Measurements from ENCODE around the gene CCNF.
A peak's percentile ranks its signal among the peaks of the same experiment; 100 is the strongest.

The CCNF gene

GRCh38 chr16:2484898-2485508 lies 55.8 kb downstream of the CCNF start:
- H3K4me2 ChIP-seq (ENCODE audit: low read length) = no peak overlapping the region
- H3K9me3 ChIP-seq (replicated peaks; ENCODE audit: low read length) = no peaks in the 10 kb centered on the region
- H3K27me3 ChIP-seq (ENCODE audit: control insufficient read depth, insufficient read depth, low read length) = no peaks in the 10 kb centered on the region
- no peak overlapping the region for H3K9ac ChIP-seq (ENCODE audit: low read depth, low read length)
- no peaks in the 10 kb centered on the region for H3K36me3 ChIP-seq (ENCODE audit: insufficient read depth, low read length)
- H3K4me1 ChIP-seq (ENCODE audit: control insufficient read depth, insufficient read depth, low read length) = peaks cover 30% of the 10 kb centered on the region
- no peak overlapping the region for H3K4me3 ChIP-seq (ENCODE audit: low read length)

- no peaks in the 10 kb centered on the region for H3K36me3 ChIP-seq (ENCODE audit: insufficient read depth, low read length)
- no peak overlapping the region for H3K4me3 ChIP-seq (ENCODE audit: low read length)
- no peaks in the 10 kb centered on the region for H3K27me3 ChIP-seq (ENCODE audit: control insufficient read depth, insufficient read depth, low read length)
- no peak overlapping the region for H3K4me2 ChIP-seq (ENCODE audit: low read length)
- H3K9me3 ChIP-seq (replicated peaks; ENCODE audit: low read length) = no peaks in the 10 kb centered on the region
- peaks cover 30% of the 10 kb centered on the region for H3K4me1 ChIP-seq (ENCODE audit: control insufficient read depth, insufficient read depth, low read length)
- no peak overlapping the region for H3K9ac ChIP-seq (ENCODE audit: low read depth, low read length)
Measured at GRCh38 chr16:2485811-2486507, 56.7 kb downstream of the CCNF start.

DNA sequence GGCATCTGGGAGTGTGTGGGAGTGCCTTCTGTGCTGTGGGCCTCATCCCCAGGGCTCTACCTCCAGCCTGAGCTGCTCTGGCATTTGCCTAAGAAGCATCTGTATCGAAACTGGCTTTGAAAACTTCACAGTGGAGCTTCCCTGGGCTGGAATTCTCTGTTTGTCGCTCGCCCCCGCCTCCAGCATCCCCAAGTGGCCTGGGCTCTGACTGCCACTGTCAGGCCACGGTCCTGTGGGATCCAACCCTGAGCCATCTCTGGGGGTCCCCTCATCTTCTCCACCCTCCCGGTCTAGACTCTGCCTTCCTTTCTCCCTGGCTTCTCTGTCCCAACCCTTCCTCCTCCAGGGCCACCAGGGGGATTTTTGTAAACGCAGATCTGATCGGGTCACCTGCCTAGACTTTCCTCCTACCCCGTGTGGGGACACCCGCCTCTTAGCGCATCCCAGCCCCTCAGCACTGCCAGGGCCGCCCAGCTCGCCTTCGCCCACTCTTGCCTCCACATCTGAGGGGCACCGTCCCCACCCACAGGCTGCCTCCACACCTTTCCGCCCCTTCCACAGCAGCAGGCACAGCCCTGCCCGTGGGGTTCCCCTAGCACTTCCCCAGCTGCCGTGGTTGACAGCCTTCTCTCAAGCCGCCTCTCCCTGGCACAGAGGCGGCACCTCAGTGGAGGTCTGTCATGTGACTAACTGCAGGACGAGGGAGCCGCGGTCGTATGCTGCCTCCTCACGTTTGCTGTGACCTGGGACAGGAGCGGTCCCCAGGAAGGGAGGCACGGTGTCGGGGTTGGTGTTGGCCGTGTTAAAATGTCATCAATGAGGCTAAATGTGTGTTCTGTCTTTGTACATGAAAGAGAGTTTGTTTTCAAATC lies 57.6 kb downstream of the CCNF start:
- Histone ChIP-seq H3K27me3 (ENCODE audit: control insufficient read depth, insufficient read depth, low read length) (no peaks in the 10 kb centered on the region), H3K4me1 (ENCODE audit: control insufficient read depth, insufficient read depth, low read length) (peaks cover 30% of the 10 kb centered on the region), H3K4me3 (ENCODE audit: low read length) (no peak overlapping the region), H3K4me2 (ENCODE audit: low read length) (peak overlapping the region; percentile 10), H3K9ac (ENCODE audit: low read depth, low read length) (no peak overlapping the region), H3K9me3 (replicated peaks; ENCODE audit: low read length) (no peaks in the 10 kb centered on the region), H3K36me3 (ENCODE audit: insufficient read depth, low read length) (no peaks in the 10 kb centered on the region)

GRCh38 chr16:2487517-2487842 lies 58.2 kb downstream of the CCNF start:
- H3K27me3 ChIP-seq (ENCODE audit: control insufficient read depth, insufficient read depth, low read length) = no peaks in the 10 kb centered on the region
- H3K36me3 ChIP-seq (ENCODE audit: insufficient read depth, low read length) = no peaks in the 10 kb centered on the region
- H3K4me3 ChIP-seq (ENCODE audit: low read length) = no peak overlapping the region
- no peak overlapping the region for H3K9ac ChIP-seq (ENCODE audit: low read depth, low read length)
- H3K4me2 ChIP-seq (ENCODE audit: low read length) = peak overlapping the region; percentile 10
- no peaks in the 10 kb centered on the region for H3K9me3 ChIP-seq (replicated peaks; ENCODE audit: low read length)
- H3K4me1 ChIP-seq (ENCODE audit: control insufficient read depth, insufficient read depth, low read length) = peaks cover 24% of the 10 kb centered on the region

- peaks cover 19% of the 10 kb centered on the region for H3K4me1 ChIP-seq (ENCODE audit: control insufficient read depth, insufficient read depth, low read length)
- no peak overlapping the region for H3K9ac ChIP-seq (ENCODE audit: low read depth, low read length)
- no peaks in the 10 kb centered on the region for H3K9me3 ChIP-seq (replicated peaks; ENCODE audit: low read length)
- no peaks in the 10 kb centered on the region for H3K27me3 ChIP-seq (ENCODE audit: control insufficient read depth, insufficient read depth, low read length)
- no peak overlapping the region for H3K4me2 ChIP-seq (ENCODE audit: low read length)
- no peaks in the 10 kb centered on the region for H3K36me3 ChIP-seq (ENCODE audit: insufficient read depth, low read length)
- H3K4me3 ChIP-seq (ENCODE audit: low read length) = no peak overlapping the region
Measured at GRCh38 chr16:2487903-2488531, 58.8 kb downstream of the CCNF start.

- no peak overlapping the region for H3K4me3 ChIP-seq (ENCODE audit: low read length)
- no peaks in the 10 kb centered on the region for H3K36me3 ChIP-seq (ENCODE audit: insufficient read depth, low read length)
- H3K27me3 ChIP-seq (ENCODE audit: control insufficient read depth, insufficient read depth, low read length) = no peaks in the 10 kb centered on the region
- H3K9ac ChIP-seq (ENCODE audit: low read depth, low read length) = no peak overlapping the region
- peaks cover 9% of the 10 kb centered on the region for H3K4me1 ChIP-seq (ENCODE audit: control insufficient read depth, insufficient read depth, low read length)
- no peak overlapping the region for H3K4me2 ChIP-seq (ENCODE audit: low read length)
- H3K9me3 ChIP-seq (replicated peaks; ENCODE audit: low read length) = no peaks in the 10 kb centered on the region
Measured at GRCh38 chr16:2489581-2489980, 60.3 kb downstream of the CCNF start.

- no peaks in the 10 kb centered on the region for H3K36me3 ChIP-seq (ENCODE audit: insufficient read depth, low read length)
- H3K4me1 ChIP-seq (ENCODE audit: control insufficient read depth, insufficient read depth, low read length) = peaks cover 9% of the 10 kb centered on the region
- no peaks in the 10 kb centered on the region for H3K9me3 ChIP-seq (replicated peaks; ENCODE audit: low read length)
- H3K4me3 ChIP-seq (ENCODE audit: low read length) = no peak overlapping the region
- H3K27me3 ChIP-seq (ENCODE audit: control insufficient read depth, insufficient read depth, low read length) = no peaks in the 10 kb centered on the region
- H3K4me2 ChIP-seq (ENCODE audit: low read length) = no peak overlapping the region
- no peak overlapping the region for H3K9ac ChIP-seq (ENCODE audit: low read depth, low read length)
Measured at GRCh38 chr16:2490190-2491105, 61.2 kb downstream of the CCNF start.

DNA sequence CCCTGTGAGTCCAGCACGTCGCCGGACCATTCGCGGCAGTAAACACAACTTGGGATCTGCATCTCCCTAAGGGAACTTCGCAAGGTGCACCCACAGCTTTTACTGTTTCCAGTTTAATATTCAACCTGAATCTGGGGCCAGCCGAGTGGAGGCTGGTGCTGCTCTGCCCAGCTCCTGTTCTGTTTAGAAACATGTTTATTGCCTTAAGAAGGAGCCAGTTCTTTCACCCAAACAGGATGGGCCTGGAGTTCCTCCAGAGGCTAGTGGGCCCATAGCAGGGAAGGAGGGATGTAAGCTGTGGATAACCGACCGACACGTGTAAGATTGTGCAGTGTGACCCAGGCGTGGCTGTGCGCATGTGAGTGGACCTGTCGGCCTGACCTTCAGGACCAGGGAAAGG lies 63.0 kb downstream of the CCNF start:
- Histone ChIP-seq H3K4me1 (ENCODE audit: control insufficient read depth, insufficient read depth, low read length) (peaks cover 9% of the 10 kb centered on the region), H3K4me2 (ENCODE audit: low read length) (no peak overlapping the region), H3K36me3 (ENCODE audit: insufficient read depth, low read length) (peaks cover 9% of the 10 kb centered on the region), H3K4me3 (ENCODE audit: low read length) (no peak overlapping the region), H3K27me3 (ENCODE audit: control insufficient read depth, insufficient read depth, low read length) (no peaks in the 10 kb centered on the region), H3K9ac (ENCODE audit: low read depth, low read length) (no peak overlapping the region), H3K9me3 (replicated peaks; ENCODE audit: low read length) (no peaks in the 10 kb centered on the region)

- H3K4me1 ChIP-seq (ENCODE audit: control insufficient read depth, insufficient read depth, low read length) = peaks cover 11% of the 10 kb centered on the region
Measured at GRCh38 chr16:2493605-2494004, 64.4 kb downstream of the CCNF start.

GRCh38 chr16:2494616-2495015 lies 65.4 kb downstream of the CCNF start:
- Histone ChIP-seq H3K27me3 (ENCODE audit: control insufficient read depth, insufficient read depth, low read length) (no peaks in the 10 kb centered on the region), H3K4me1 (ENCODE audit: control insufficient read depth, insufficient read depth, low read length) (peaks cover 11% of the 10 kb centered on the region), H3K9ac (ENCODE audit: low read depth, low read length) (no peak overlapping the region), H3K4me2 (ENCODE audit: low read length) (no peak overlapping the region), H3K36me3 (ENCODE audit: insufficient read depth, low read length) (peaks cover 15% of the 10 kb centered on the region), H3K4me3 (ENCODE audit: low read length) (no peak overlapping the region), H3K9me3 (replicated peaks; ENCODE audit: low read length) (no peaks in the 10 kb centered on the region)

More at GRCh38 chr16:2493605-2494004, 64.4 kb downstream of the CCNF start:
- H3K4me2 ChIP-seq (ENCODE audit: low read length) = no peak overlapping the region
- peaks cover 15% of the 10 kb centered on the region for H3K36me3 ChIP-seq (ENCODE audit: insufficient read depth, low read length)
- H3K4me3 ChIP-seq (ENCODE audit: low read length) = no peak overlapping the region
- no peaks in the 10 kb centered on the region for H3K9me3 ChIP-seq (replicated peaks; ENCODE audit: low read length)
- no peaks in the 10 kb centered on the region for H3K27me3 ChIP-seq (ENCODE audit: control insufficient read depth, insufficient read depth, low read length)
- H3K9ac ChIP-seq (ENCODE audit: low read depth, low read length) = no peak overlapping the region

All from skeletal muscle satellite cell (primary cell).